HEK293 (cell line): ENCODE data around the gene UBE2Q2.

Source experiments
- CTCF ChIP-seq: fragments of 450-650 bp; formaldehyde crosslinking; IDR thresholded peaks from 2 replicates; pipeline ENCODE4 v1.5.1; 2016; ENCODE audit warnings: missing biosample characterization, missing genetic modification characterization
- PATZ1 ChIP-seq: fragments of 450-650 bp; formaldehyde crosslinking; IDR thresholded peaks from 2 replicates; pipeline ENCODE4 v1.5.1; 2016; ENCODE audit warnings: missing biosample characterization, missing genetic modification characterization
- REPIN1 ChIP-seq: fragments of 450-650 bp; formaldehyde crosslinking; IDR thresholded peaks from 2 replicates; pipeline ENCODE4 v1.5.1; 2017; ENCODE audit warnings: missing biosample characterization, missing genetic modification characterization, low read depth
- ZNF292 ChIP-seq: fragments of 450-650 bp; formaldehyde crosslinking; IDR thresholded peaks from 2 replicates; pipeline ENCODE4 v1.5.1; 2016; ENCODE audit warnings: low read depth, missing biosample characterization, missing genetic modification characterization, borderline replicate concordance
- ZNF626 ChIP-seq: fragments of 450-650 bp; sonication (Bioruptor Pico); formaldehyde crosslinking; IDR thresholded peaks from 2 replicates; pipeline ENCODE4 v1.5.1; 2018; ENCODE audit warnings: missing biosample characterization, missing genetic modification characterization, inconsistent platforms

- TF ChIP-seq ZNF292 (tag by site-specific recombination) (no peak), PATZ1 (tag by site-specific recombination) (no peak), ZNF626 (tag by site-specific recombination) (no peak), REPIN1 (tag by site-specific recombination) (no peak), CTCF (tag by site-specific recombination) (no peak)
Observed at GRCh38 chr15:75850708-75851107, 7.5 kb downstream of the UBE2Q2 start.
